Measurements from ENCODE around the gene CDK15.

GRCh38 chr2:201858281-201859184 is 52.2 kb downstream of the CDK15 start:
- TF ChIP-seq NFYB (CRISPR knock-in tag; conservative IDR thresholded peaks at IDR 0.05; ENCODE audit: low read depth) (no peak), ZNF121 (CRISPR knock-in tag; IDR thresholded peaks at IDR 0.05) (no peak), CTCF (IDR thresholded peaks at IDR 0.05) (no peak), CREB1 (CRISPR knock-in tag; IDR thresholded peaks at IDR 0.05) (no peak), PRRX2 (CRISPR knock-in tag; IDR thresholded peaks at IDR 0.05) (no peak), SMAD3 (CRISPR knock-in tag; IDR thresholded peaks at IDR 0.05; ENCODE audit: borderline replicate concordance) (no peak)
- TF ChIP-seq, protein P1, sequence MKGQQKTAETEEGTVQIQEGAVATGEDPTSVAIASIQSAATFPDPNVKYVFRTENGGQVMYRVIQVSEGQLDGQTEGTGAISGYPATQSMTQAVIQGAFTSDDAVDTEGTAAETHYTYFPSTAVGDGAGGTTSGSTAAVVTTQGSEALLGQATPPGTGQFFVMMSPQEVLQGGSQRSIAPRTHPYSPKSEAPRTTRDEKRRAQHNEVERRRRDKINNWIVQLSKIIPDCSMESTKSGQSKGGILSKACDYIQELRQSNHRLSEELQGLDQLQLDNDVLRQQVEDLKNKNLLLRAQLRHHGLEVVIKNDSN (CRISPR knock-in tag; IDR thresholded peaks at IDR 0.05): no peak

Data from WTC11 (cell line).